ENCODE data around the gene TTN. TPM values are rescaled to one million over a fixed set of nuclear protein-coding genes. Genes with fewer than 3 reads are reported as not detected.
A peak's percentile ranks its signal among the peaks of the same experiment; 100 is the strongest.

TTN gene
- total RNA-seq, 1 donor from 2014 or later = 0.50 TPM

GRCh38 chr2:178846458-178846802 is 39.2 kb upstream of the TTN start:
- Mint-ChIP-seq H3K27ac (ENCODE audit: unreplicated experiment) (no peak overlapping the region), H3K9me3 (ENCODE audit: unreplicated experiment) (peaks cover 3% of the 10 kb centered on the region), H3K36me3 (ENCODE audit: low read depth, unreplicated experiment) (peaks cover 1% of the 10 kb centered on the region), H3K27me3 (ENCODE audit: low read depth, unreplicated experiment) (no peaks in the 10 kb centered on the region), H3K4me1 (ENCODE audit: low read depth, unreplicated experiment) (peaks cover 13% of the 10 kb centered on the region), H3K4me3 (ENCODE audit: unreplicated experiment) (no peak overlapping the region)
- no peak overlapping the region for H2AFZ ChIP-seq (ENCODE audit: low read depth, low read length)
- FAIRE-seq (no peak), DNase-seq (ENCODE audit: low read depth) (peak; percentile 29)
- TF ChIP-seq CTCF (IDR thresholded peaks at IDR 0.05; ENCODE audit: insufficient read depth, low read depth, low read length) = no peak
- no peak for TF ChIP-seq EZH2 (IDR thresholded peaks at IDR 0.05; ENCODE audit: insufficient read depth, low read length)
- no peaks in the 10 kb centered on the region for H3K79me2 ChIP-seq (ENCODE audit: insufficient read depth, low read length)
- H3K36me3 ChIP-seq (ENCODE audit: insufficient read depth, low read length) = no peaks in the 10 kb centered on the region
- H3K27me3 ChIP-seq (ENCODE audit: insufficient read depth, low read length) = no peaks in the 10 kb centered on the region
- no peak overlapping the region for H3K4me3 ChIP-seq (ENCODE audit: insufficient read depth, low read depth, low read length)
- no peak overlapping the region for H3K27ac ChIP-seq (ENCODE audit: low read depth, low read length)
- H3K4me2 ChIP-seq (ENCODE audit: low read length) = peak overlapping the region; percentile 21
- no peaks in the 10 kb centered on the region for H3K9me3 ChIP-seq (ENCODE audit: insufficient read depth, low read depth, low read length)
- H4K20me1 ChIP-seq (ENCODE audit: insufficient read depth, low read length) = no peaks in the 10 kb centered on the region
- peaks cover 13% of the 10 kb centered on the region for H3K4me1 ChIP-seq (ENCODE audit: insufficient read depth, low read length)
- H3K9ac ChIP-seq (ENCODE audit: low read length) = no peak overlapping the region

- Histone ChIP-seq H4K20me1 (ENCODE audit: insufficient read depth, low read length) (no peaks in the 10 kb centered on the region), H2AFZ (ENCODE audit: low read depth, low read length) (no peak overlapping the region), H3K9ac (ENCODE audit: low read length) (no peak overlapping the region), H3K79me2 (ENCODE audit: insufficient read depth, low read length) (no peaks in the 10 kb centered on the region), H3K27me3 (ENCODE audit: insufficient read depth, low read length) (no peaks in the 10 kb centered on the region), H3K36me3 (ENCODE audit: insufficient read depth, low read length) (no peaks in the 10 kb centered on the region), H3K9me3 (ENCODE audit: insufficient read depth, low read depth, low read length) (no peaks in the 10 kb centered on the region), H3K4me3 (ENCODE audit: insufficient read depth, low read depth, low read length) (no peak overlapping the region), H3K4me1 (ENCODE audit: insufficient read depth, low read length) (peaks cover 13% of the 10 kb centered on the region), H3K27ac (ENCODE audit: low read depth, low read length) (no peak overlapping the region), H3K4me2 (ENCODE audit: low read length) (peak overlapping the region; percentile 21)
- Mint-ChIP-seq H3K27ac (ENCODE audit: unreplicated experiment) (no peak overlapping the region), H3K36me3 (ENCODE audit: low read depth, unreplicated experiment) (peaks cover 1% of the 10 kb centered on the region), H3K4me1 (ENCODE audit: low read depth, unreplicated experiment) (peaks cover 13% of the 10 kb centered on the region), H3K27me3 (ENCODE audit: low read depth, unreplicated experiment) (no peaks in the 10 kb centered on the region), H3K4me3 (ENCODE audit: unreplicated experiment) (no peak overlapping the region), H3K9me3 (ENCODE audit: unreplicated experiment) (peaks cover 3% of the 10 kb centered on the region)
- DNase-seq (ENCODE audit: low read depth) (peak; percentile 83), FAIRE-seq (peak; percentile 50)
- no peak for TF ChIP-seq CTCF (IDR thresholded peaks at IDR 0.05; ENCODE audit: insufficient read depth, low read depth, low read length)
- no peak for TF ChIP-seq EZH2 (IDR thresholded peaks at IDR 0.05; ENCODE audit: insufficient read depth, low read length)
Observed at GRCh38 chr2:178845566-178846457, 38.6 kb upstream of the TTN start.

- Histone ChIP-seq H3K4me2 (ENCODE audit: low read length) (no peak overlapping the region), H3K36me3 (ENCODE audit: insufficient read depth, low read length) (no peaks in the 10 kb centered on the region), H3K4me3 (ENCODE audit: insufficient read depth, low read depth, low read length) (no peak overlapping the region), H4K20me1 (ENCODE audit: insufficient read depth, low read length) (no peaks in the 10 kb centered on the region), H3K27me3 (ENCODE audit: insufficient read depth, low read length) (no peaks in the 10 kb centered on the region), H3K27ac (ENCODE audit: low read depth, low read length) (no peak overlapping the region), H3K9me3 (ENCODE audit: insufficient read depth, low read depth, low read length) (no peaks in the 10 kb centered on the region), H3K4me1 (ENCODE audit: insufficient read depth, low read length) (peaks cover 13% of the 10 kb centered on the region), H3K9ac (ENCODE audit: low read length) (no peak overlapping the region), H3K79me2 (ENCODE audit: insufficient read depth, low read length) (no peaks in the 10 kb centered on the region), H2AFZ (ENCODE audit: low read depth, low read length) (no peak overlapping the region)
- peaks cover 3% of the 10 kb centered on the region for H3K9me3 Mint-ChIP-seq (ENCODE audit: unreplicated experiment)
- H3K27me3 Mint-ChIP-seq (ENCODE audit: low read depth, unreplicated experiment) = no peaks in the 10 kb centered on the region
- no peak overlapping the region for H3K27ac Mint-ChIP-seq (ENCODE audit: unreplicated experiment)
- H3K4me3 Mint-ChIP-seq (ENCODE audit: unreplicated experiment) = no peak overlapping the region
- TF ChIP-seq EZH2 (IDR thresholded peaks at IDR 0.05; ENCODE audit: insufficient read depth, low read length) = no peak
- DNase-seq (ENCODE audit: low read depth) = no peak
- H3K4me1 Mint-ChIP-seq (ENCODE audit: low read depth, unreplicated experiment) = peaks cover 13% of the 10 kb centered on the region
- H3K36me3 Mint-ChIP-seq (ENCODE audit: low read depth, unreplicated experiment) = peaks cover 1% of the 10 kb centered on the region
- no peak for FAIRE-seq
Observed at GRCh38 chr2:178844701-178845100, 37.5 kb upstream of the TTN start.
